ENCODE data around the gene DYNLL2.

- TF ChIP-seq POLR2A (IDR thresholded peaks at IDR 0.05; ENCODE audit: low read length) (no peak), GATA1 (IDR thresholded peaks at IDR 0.05; ENCODE audit: low read depth, low read length) (no peak)
Measured at GRCh38 chr17:58092101-58092796, 9.0 kb downstream of the DYNLL2 start.

Data from erythroblast (primary cell).